HG03469 (cell line): Measurements from ENCODE around the gene TMEM119.

Experiments
- ATAC-seq: cut with Tn5 transposase; IDR thresholded peaks from one replicate; pipeline ENCODE4 v1.9.1; 2021; ENCODE audit warnings: mild to moderate bottlenecking, moderate library complexity, moderate number of reproducible peaks; ENCODE audit not compliant: unreplicated experiment

The TMEM119 gene

GRCh38 chr12:108542320-108542719 lies 55.6 kb downstream of the TMEM119 start:
- ATAC-seq = no peak
